Hypothalamus (tissue), 51 donors: ENCODE results near the gene MCM6.
A peak's percentile ranks its signal among the peaks of the same experiment; 100 is the strongest.
"Not testable (repeated sequence)": the region's sequence is repeated elsewhere in the genome, so short reads cannot be mapped to it uniquely, and the experiment has no call there.

Experiments used
- DNase-seq, 51 donors: peaks; one replicate each; lab custom pipeline; 2025; lab: John Stamatoyannopoulos, UW

Gene MCM6

GRCh38 chr2:135825131-135825530 is 51.1 kb downstream of the MCM6 start:
- no peak for DNase-seq

- DNase-seq: no peak
Measured at GRCh38 chr2:135822855-135823254, 53.4 kb downstream of the MCM6 start.

GRCh38 chr2:135821190-135821589 is 55.1 kb downstream of the MCM6 start:
- no peak for DNase-seq

- DNase-seq: no peak
Measured at GRCh38 chr2:135820003-135820618, 56.1 kb downstream of the MCM6 start.

- DNase-seq: no peak
Measured at GRCh38 chr2:135818937-135819610, 57.2 kb downstream of the MCM6 start.

- no peak for DNase-seq
Measured at GRCh38 chr2:135817951-135818350, 58.3 kb downstream of the MCM6 start.

GRCh38 chr2:135817466-135817865 is 58.8 kb downstream of the MCM6 start:
- no peak for DNase-seq

- no peak for DNase-seq
Measured at GRCh38 chr2:135815269-135815668, 61.0 kb downstream of the MCM6 start.

GRCh38 chr2:135812907-135813511 is 63.2 kb downstream of the MCM6 start:
- no peak for DNase-seq

GRCh38 chr2:135807874-135808273 is 68.4 kb downstream of the MCM6 start:
- not testable (repeated sequence) for DNase-seq

GRCh38 chr2:135803278-135803677 is 73.0 kb downstream of the MCM6 start:
- no peak for DNase-seq

GRCh38 chr2:135802350-135802749 is 73.9 kb downstream of the MCM6 start:
- DNase-seq: no peak

GRCh38 chr2:135800513-135801460 is 75.5 kb downstream of the MCM6 start:
- DNase-seq: no peak

GRCh38 chr2:135799738-135800137 is 76.5 kb downstream of the MCM6 start:
- no peak for DNase-seq

GRCh38 chr2:135798762-135799161 is 77.5 kb downstream of the MCM6 start:
- DNase-seq: no peak

GRCh38 chr2:135798275-135798705 is 78.0 kb downstream of the MCM6 start:
- DNase-seq: no peak

GRCh38 chr2:135797497-135798274 is 78.6 kb downstream of the MCM6 start:
- peak in 35 of 51 donors; percentile 1 to 64 (median 26) for DNase-seq

- no peak for DNase-seq
Measured at GRCh38 chr2:135796606-135797005, 79.6 kb downstream of the MCM6 start.

- DNase-seq: not testable (repeated sequence)
Measured at GRCh38 chr2:135795641-135796040, 80.6 kb downstream of the MCM6 start.
